Spinal cord (tissue), 10 donors: ENCODE data around the gene SLC22A6. TPM values are rescaled to one million over a fixed set of nuclear protein-coding genes. Genes with fewer than 3 reads are reported as not detected.

ENCODE experiments used
- DNase-seq, 6 donors: peaks; one replicate each; pipeline versions ENCODE4 v3.0.0 to v3.0.0-alpha.2; 2013 to 2015; ENCODE audit warnings: low spot score in 6 of 6, low read depth in 4 of 6
- H3K27ac ChIP-seq: one replicate; pipeline ENCODE4 v1.5.1; 2013; ENCODE audit warnings: low read depth, low read length, control low read depth
- H3K27me3 ChIP-seq: one replicate; pipeline ENCODE4 v1.6.1; 2013; ENCODE audit warnings: low read length; ENCODE audit not compliant: control insufficient read depth, insufficient read depth
- H3K36me3 ChIP-seq: one replicate; pipeline ENCODE4 v1.6.1; 2013; ENCODE audit warnings: low read length; ENCODE audit not compliant: control insufficient read depth, insufficient read depth
- H3K4me1 ChIP-seq: one replicate; pipeline ENCODE4 v1.6.1; 2013; ENCODE audit warnings: low read length; ENCODE audit not compliant: control insufficient read depth, insufficient read depth
- H3K4me3 ChIP-seq: one replicate; pipeline ENCODE4 v1.5.1; 2013; ENCODE audit warnings: low read depth, low read length, control low read depth
- H3K9me3 ChIP-seq: one replicate; pipeline ENCODE4 v1.6.1; 2013; ENCODE audit warnings: low read length; ENCODE audit not compliant: control insufficient read depth, insufficient read depth
- WGBS: methylation state at CpG from one replicate; pipeline ENCODE4 v1.1.5; 2013; ENCODE audit warnings: missing lambda C conversion rate; ENCODE audit not compliant: insufficient coverage; 5-methylcytosine and 5-hydroxymethylcytosine counted together
- polyA plus RNA-seq, 2 donors: library from polyadenylated mRNA; unstranded; fragments of 120-200 nt; gene quantifications; one replicate each; pipeline ENCODE4 v1.2.1, GENCODE V29; 2013; ENCODE audit not compliant: insufficient read length in 2 of 2
- total RNA-seq, 2 donors: library from RNA; depleted of rRNA in 1 of 2; stranded (reverse); fragments of 120-200 nt in 1 of 2; fragments of >200 nt in 1 of 2; gene quantifications; one replicate each; pipeline versions ENCODE4 v1.2.3 to v1.2.4, GENCODE V29; 2013 to 2014
- donor health status: healthy.

Gene SLC22A6
- total and polyA plus RNA-seq, 4 donors = 12.2 to 340 (median 53.0) TPM

DNA sequence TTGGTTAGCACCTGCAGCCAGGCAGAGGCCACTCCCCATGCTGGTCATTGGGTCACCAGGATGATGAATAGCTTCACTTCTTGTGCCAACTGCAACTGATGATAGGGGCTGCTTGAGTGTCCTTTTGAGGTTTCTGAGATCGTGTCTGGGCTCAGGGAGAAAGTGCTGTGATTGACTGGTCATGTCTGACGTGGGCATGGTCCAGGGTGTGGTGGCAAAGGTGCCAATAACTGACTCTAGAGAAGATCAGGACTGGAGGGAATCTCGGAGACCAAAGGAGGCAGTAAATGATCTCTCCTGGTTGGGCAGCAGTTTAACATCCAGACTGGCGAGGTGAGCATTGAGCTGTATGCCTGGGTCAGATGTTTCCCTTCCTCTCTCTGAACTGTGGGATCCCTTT, 10.0 kb upstream of the SLC22A6 start:
- WGBS = 88% methylated on average over 4 of the region's 4 CpGs
- no peaks in the 10 kb centered on the region for H3K9me3 ChIP-seq
- H3K27ac ChIP-seq = no peak overlapping the region
- H3K36me3 ChIP-seq = no peaks in the 10 kb centered on the region
- H3K4me1 ChIP-seq = peaks cover 11% of the 10 kb centered on the region
- H3K4me3 ChIP-seq = no peak overlapping the region
- DNase-seq = no peak
- no peaks in the 10 kb centered on the region for H3K27me3 ChIP-seq

DNA sequence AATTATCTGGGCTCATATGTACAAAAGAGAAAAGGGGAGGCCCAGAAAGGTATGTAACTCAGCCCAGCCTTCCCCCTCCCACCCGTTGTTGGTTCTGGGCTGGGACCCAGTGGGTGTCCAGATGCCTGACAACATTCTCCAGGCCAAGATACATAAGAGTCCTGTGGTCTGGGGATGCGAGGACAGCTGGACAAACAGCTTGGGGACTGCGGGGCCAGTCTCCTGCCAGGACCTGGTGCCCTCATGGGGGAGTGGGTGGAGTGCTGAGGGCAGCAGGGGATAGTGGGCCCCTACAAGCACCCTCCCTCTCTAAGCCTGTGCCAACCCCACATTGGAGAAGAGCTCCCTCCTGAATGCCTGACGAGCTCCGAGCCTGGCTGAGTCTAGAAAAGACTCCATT, 3.5 kb upstream of the SLC22A6 start:
- Histone ChIP-seq H3K27me3 (no peaks in the 10 kb centered on the region), H3K9me3 (no peaks in the 10 kb centered on the region), H3K36me3 (no peaks in the 10 kb centered on the region), H3K4me3 (no peak overlapping the region), H3K27ac (peak overlapping the region; percentile 10), H3K4me1 (peaks cover 40% of the 10 kb centered on the region)
- DNase-seq = peak in 1 of 6 donors; percentile 75
- WGBS = 76% methylated on average over 3 of the region's 5 CpGs

DNA sequence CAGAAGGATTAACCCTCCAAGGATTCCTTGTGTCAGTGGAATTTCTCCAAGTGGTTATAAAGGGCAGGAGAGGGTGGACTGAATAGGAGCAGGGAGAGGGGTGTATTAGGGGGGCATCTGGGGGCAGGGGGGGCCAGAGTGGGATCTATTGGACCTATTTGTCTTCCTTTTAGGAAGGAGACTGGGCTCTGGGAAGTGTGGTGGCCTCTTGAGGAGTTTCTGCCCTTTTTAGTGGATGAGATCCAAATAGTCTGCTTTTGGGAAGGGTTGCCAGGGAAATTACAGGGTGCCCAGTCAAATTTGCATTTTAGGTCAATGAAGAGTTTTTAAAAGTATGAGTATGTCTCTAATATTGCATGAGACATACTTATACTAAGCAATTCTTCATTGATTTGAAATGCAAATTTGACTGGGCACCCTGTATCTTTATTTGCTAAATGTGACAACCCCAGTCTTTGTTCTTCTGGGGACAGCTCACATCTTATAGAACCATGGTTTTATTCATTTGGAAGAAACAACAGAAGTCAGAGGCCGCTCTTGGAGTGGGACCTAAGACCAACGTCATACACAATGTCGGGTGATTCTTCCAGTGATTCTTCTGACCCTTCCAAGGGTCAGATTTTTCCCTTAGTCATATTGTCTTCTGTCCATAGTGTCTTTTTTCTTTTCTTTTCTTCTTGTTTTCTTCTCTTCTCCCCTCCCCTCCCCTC, 429 bp upstream of the SLC22A6 start:
- Histone ChIP-seq H3K27ac (peak overlapping the region; percentile 45), H3K4me3 (no peak overlapping the region), H3K4me1 (peaks cover 34% of the 10 kb centered on the region), H3K36me3 (peaks cover 4% of the 10 kb centered on the region), H3K9me3 (no peaks in the 10 kb centered on the region), H3K27me3 (no peaks in the 10 kb centered on the region)
- DNase-seq = peak in 4 of 6 donors; percentile 38 to 75 (median 53)
- 36% methylated on average over 3 of the region's 3 CpGs for WGBS

DNA sequence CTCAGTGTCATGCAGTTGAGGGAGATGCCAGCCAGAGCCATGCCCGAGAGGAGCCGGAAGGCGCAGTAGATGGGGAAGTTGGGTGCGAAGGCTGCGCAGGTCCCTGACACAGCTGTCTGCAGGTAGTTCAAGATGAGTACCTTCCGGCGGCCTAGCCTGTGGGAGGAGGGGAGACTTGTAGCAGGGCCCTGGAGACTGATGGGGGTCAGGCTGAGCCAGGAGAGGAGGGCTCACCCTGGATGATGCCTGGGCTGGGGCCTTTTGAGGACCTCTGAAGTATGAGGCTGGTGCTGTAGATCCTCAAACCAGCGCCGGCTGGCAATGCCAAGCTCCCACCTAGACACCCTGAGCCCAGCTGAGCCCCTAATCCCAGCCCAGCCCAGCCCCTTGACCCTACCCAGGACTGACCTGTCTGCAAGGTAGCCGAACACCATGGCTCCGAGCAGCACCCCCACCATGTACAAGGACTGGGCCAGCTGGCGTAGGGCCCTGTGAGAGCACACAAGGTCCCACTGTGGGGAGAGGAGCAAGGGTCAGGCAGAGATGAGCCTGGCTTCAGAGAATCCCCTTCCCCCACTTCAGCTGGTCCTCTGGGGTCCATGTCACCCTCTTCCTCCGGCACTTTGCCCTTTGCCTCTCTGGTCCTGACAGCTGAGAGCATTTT, 1.1 kb downstream of the SLC22A6 start:
- H3K27ac ChIP-seq = peak overlapping the region; percentile 45
- H3K27me3 ChIP-seq = no peaks in the 10 kb centered on the region
- peak overlapping the region; percentile 31 for H3K4me3 ChIP-seq
- no peaks in the 10 kb centered on the region for H3K9me3 ChIP-seq
- peaks cover 7% of the 10 kb centered on the region for H3K36me3 ChIP-seq
- WGBS = 84% methylated on average over 11 of the region's 13 CpGs
- no peak for DNase-seq
- H3K4me1 ChIP-seq = peaks cover 34% of the 10 kb centered on the region

DNA sequence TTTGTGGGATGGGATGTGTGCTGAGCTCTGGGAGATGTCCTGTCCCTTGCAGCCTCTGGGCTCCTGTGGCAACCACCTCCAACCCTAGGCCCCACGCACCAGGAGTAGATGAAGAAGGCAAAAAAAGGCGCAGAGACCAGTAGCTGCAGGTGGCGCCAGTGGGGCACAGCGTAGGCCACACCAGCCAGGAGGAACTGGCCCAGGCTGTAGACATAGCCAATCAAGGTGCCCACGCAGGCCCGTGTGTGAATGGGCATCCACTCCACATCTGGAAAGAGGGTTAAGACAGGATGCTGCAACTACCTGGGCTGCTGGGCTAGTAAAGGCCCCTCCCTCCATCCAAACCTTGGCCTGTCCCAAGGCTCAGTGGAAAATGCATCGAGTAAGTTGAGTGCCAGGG, 3.0 kb downstream of the SLC22A6 start:
- no peaks in the 10 kb centered on the region for H3K27me3 ChIP-seq
- DNase-seq = no peak
- H3K4me3 ChIP-seq = no peak overlapping the region
- H3K27ac ChIP-seq = no peak overlapping the region
- H3K9me3 ChIP-seq = no peaks in the 10 kb centered on the region
- peaks cover 7% of the 10 kb centered on the region for H3K36me3 ChIP-seq
- peaks cover 29% of the 10 kb centered on the region for H3K4me1 ChIP-seq
- 92% methylated on average over 6 of the region's 7 CpGs for WGBS

DNA sequence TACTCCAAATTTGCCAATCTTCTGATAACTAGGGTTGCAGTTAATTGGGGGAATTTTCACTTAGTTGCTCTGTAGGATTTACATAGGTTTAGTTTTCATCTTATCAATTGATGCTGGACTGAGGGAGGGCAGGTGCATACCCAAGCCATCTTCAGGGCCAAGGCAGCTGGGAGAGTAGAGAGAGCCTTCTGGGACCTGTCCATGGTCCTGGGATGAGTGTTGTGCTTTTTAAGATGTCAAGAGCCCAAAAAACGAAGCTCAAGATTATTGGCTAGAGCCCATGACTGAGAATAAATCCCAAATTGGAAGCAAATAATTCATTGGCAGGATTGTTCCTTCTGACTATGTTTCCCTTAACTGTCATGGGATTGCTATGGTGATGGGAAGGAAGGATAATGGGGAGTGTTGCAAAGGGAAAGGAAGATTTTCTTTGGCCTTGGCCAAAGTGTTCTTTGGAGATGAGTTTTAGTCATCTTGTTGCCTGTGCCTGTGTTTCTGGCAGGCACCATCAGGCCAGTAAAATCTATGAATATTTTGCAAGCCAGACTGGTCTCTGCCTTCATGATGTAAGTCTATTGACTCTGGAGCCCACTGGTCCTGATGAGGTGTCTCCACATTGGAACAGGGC, 4.5 kb downstream of the SLC22A6 start:
- WGBS = 17% methylated on average over 1 of the region's 1 CpG
- Histone ChIP-seq H3K4me3 (no peak overlapping the region), H3K27ac (no peak overlapping the region), H3K27me3 (no peaks in the 10 kb centered on the region), H3K9me3 (no peaks in the 10 kb centered on the region), H3K4me1 (peaks cover 24% of the 10 kb centered on the region), H3K36me3 (peaks cover 7% of the 10 kb centered on the region)
- peak in 1 of 6 donors; percentile 26 for DNase-seq

DNA sequence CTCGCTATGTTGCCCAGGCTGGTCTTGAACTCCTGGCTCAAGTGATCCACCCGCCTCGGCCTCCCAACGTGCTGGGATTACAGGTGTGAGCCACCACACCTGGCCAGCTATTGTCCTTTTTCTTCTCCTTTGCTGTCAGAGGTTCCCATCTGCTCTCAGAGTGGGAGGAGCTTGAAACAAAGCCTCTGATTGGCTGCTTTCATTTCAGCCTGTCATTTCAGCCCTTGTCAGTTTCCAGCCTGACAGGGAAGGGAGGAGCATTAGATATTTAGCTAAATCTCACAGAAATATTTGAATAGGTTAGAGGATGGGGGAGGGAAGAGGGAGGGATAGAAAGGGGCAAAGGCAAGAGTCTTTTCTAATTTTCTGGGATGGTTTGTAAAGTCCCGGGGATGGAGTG, 8.7 kb downstream of the SLC22A6 start:
- H3K36me3 ChIP-seq = peaks cover 7% of the 10 kb centered on the region
- no peaks in the 10 kb centered on the region for H3K27me3 ChIP-seq
- WGBS = 80% methylated on average over 5 of the region's 5 CpGs
- no peaks in the 10 kb centered on the region for H3K9me3 ChIP-seq
- H3K27ac ChIP-seq = no peak overlapping the region
- DNase-seq = peak in 1 of 6 donors; percentile 5
- H3K4me1 ChIP-seq = peaks cover 13% of the 10 kb centered on the region
- H3K4me3 ChIP-seq = no peak overlapping the region

DNA sequence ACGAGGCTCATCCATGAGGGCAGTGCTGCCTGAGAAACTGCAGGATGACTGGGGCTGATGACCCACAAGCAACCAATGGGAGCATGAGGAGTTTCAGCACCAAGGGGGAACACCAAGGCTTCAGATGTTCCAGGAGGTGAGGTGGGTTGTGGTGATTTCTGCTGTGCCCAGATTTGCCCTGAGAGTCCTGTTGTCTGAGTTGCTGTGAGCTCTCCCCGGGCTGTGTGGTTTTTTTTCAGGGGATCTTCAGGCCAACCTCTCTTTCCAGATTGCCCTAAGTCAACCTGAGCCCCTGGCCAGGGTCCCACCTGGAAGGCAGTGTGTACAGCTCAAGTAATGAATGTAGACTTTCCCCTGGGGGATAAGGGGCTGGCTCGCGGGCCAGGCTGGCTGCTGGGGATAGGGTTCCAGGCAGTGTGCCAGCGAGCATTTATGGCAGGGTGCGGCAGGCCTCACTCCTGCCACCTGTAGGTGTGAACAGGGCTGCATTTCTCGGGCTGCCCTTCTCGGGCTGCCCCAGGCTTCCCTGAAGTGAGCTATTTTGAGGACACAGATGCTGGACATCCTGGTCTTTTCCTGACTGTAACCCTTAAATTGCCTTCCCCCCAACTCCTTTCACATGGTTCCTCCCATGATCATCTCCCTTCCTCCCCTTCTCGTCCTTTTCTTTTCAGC, 9.8 kb downstream of the SLC22A6 start:
- H3K4me1 ChIP-seq = peaks cover 13% of the 10 kb centered on the region
- H3K4me3 ChIP-seq = no peak overlapping the region
- peak in 2 of 6 donors; percentile 55 to 75 for DNase-seq
- no peak overlapping the region for H3K27ac ChIP-seq
- no peaks in the 10 kb centered on the region for H3K27me3 ChIP-seq
- 16% methylated on average over 7 of the region's 9 CpGs for WGBS
- peaks cover 3% of the 10 kb centered on the region for H3K36me3 ChIP-seq
- no peaks in the 10 kb centered on the region for H3K9me3 ChIP-seq

DNA sequence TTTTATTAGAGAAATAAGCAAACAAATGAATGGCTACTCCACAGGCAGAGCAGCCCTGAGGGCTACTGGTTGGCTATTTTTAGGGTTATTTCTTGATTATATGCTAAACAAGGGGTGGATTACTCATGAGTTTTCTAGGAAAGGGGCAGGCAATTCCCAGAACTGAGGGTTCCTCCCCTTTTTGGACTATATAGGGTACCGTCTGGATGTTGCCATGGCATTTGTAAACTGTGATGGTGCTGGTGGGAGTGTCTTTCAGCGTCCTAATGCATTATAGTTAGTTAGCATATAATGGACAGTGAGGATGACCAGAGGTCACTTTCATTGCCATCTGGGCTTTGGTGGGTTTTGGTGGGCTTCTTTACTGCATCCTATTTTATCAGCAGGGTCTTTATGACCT, 19.2 kb downstream of the SLC22A6 start:
- H3K4me1 ChIP-seq = no peaks in the 10 kb centered on the region
- H3K27me3 ChIP-seq = no peaks in the 10 kb centered on the region
- WGBS = no CpG with 5 or more reads among the region's 2 CpGs
- no peak overlapping the region for H3K27ac ChIP-seq
- H3K36me3 ChIP-seq = no peaks in the 10 kb centered on the region
- H3K4me3 ChIP-seq = no peak overlapping the region
- no peaks in the 10 kb centered on the region for H3K9me3 ChIP-seq
- DNase-seq = no peak
